A549 (cell line): ENCODE results near the gene PPFIA4. TPM values are rescaled to one million over a fixed set of nuclear protein-coding genes. Genes with fewer than 3 reads are reported as not detected.
"Not testable (repeated sequence)": the region's sequence is repeated elsewhere in the genome, so short reads cannot be mapped to it uniquely, and the experiment has no call there.

Experiments
- ATAC-seq, 2 experiments: fragments of 200-7000 bp in 1 of 2; fragments of >200 bp in 1 of 2; cut with Nextera tagmentation in 1 of 2; cut with Tn5 transposase in 1 of 2; 3 replicates each; pipeline versions ENCODE4 v1.8.0 to v1.9.1; 2018 to 2020; ENCODE audit warnings: mild to moderate bottlenecking in 1 of 2, moderate library complexity in 1 of 2
- CTCF ChIA-PET: fragments of 300-600 bp; sonication (Branson Sonifier 250); formaldehyde crosslinking; extraction: SDS; loops from one replicate; lab custom pipeline; 2021; ENCODE audit warnings: antibody characterized with exemption, inconsistent platforms; lab: Yijun Ruan, JAX
- POLR2A ChIA-PET: fragments of 350-600 bp; formaldehyde crosslinking; extraction: SDS; loops from one replicate; lab custom pipeline; 2021; ENCODE audit warnings: antibody characterized with exemption, inconsistent platforms; lab: Yijun Ruan, JAX
- DNase-seq, 2 experiments: peaks; one replicate each; pipeline versions ENCODE4 v3.0.0 to v3.0.0-alpha.2; 2011 to 2016; ENCODE audit warnings: low read depth in 1 of 2, low spot score in 1 of 2
- FAIRE-seq: peaks from 2 replicates; lab custom pipeline; 2011; peaks lifted over from hg19 to GRCh38; lab: Jason Lieb, UNC
- H3K27ac ChIP-seq, 2 experiments: fragments of >200 bp; sonication (Bioruptor Twin); formaldehyde crosslinking; 3 replicates each; pipeline ENCODE4 v1.5.1; 2016 to 2017
- H3K4me1 ChIP-seq: fragments of >200 bp; sonication (Bioruptor Twin); formaldehyde crosslinking; 3 replicates; pipeline ENCODE4 v1.6.1; 2016
- H3K4me2 ChIP-seq: fragments of >200 bp; sonication (Bioruptor Twin); formaldehyde crosslinking; 3 replicates; pipeline ENCODE4 v1.6.1; 2016
- H3K4me3 ChIP-seq: fragments of >200 bp; sonication (Bioruptor Twin); formaldehyde crosslinking; 3 replicates; pipeline ENCODE4 v1.5.1; 2016
- H3K9me3 ChIP-seq: fragments of >200 bp; sonication (Bioruptor Twin); formaldehyde crosslinking; 3 replicates; pipeline ENCODE4 v1.6.1; 2016
- BHLHE40 ChIP-seq: IDR thresholded peaks from 2 replicates; pipeline ENCODE4 v1.6.1; 2012; ENCODE audit warnings: low read depth, low read length, inconsistent platforms
- CBX2 ChIP-seq: fragments of 200-600 bp; sonication (generic); IDR thresholded peaks from 2 replicates; pipeline ENCODE4 v1.6.1; 2016; ENCODE audit warnings: low read depth, mild to moderate bottlenecking, borderline replicate concordance
- CTCF ChIP-seq: fragments of >200 bp; sonication (Bioruptor Twin); formaldehyde crosslinking; IDR thresholded peaks from 3 replicates; pipeline ENCODE4 v1.5.1; 2016
- EP300 ChIP-seq, 2 experiments: fragments of >200 bp; sonication (Bioruptor Twin); formaldehyde crosslinking; IDR thresholded peaks; 2 replicates in 1 of 2; 3 replicates in 1 of 2; pipeline ENCODE4 v1.6.1; 2016 to 2017
- GATA3 ChIP-seq: IDR thresholded peaks from 2 replicates; pipeline ENCODE4 v1.6.1; 2012; ENCODE audit warnings: borderline replicate concordance
- HEYL ChIP-seq: fragments of 250-450 bp; sonication (Bioruptor Pico); IDR thresholded peaks from 2 replicates; pipeline ENCODE4 v1.8.0; 2021; ENCODE audit warnings: mild to moderate bottlenecking, moderate library complexity
- HOXB5 ChIP-seq: fragments of 250-450 bp; sonication (Bioruptor Pico); IDR thresholded peaks from 2 replicates; pipeline ENCODE4 v1.5.0; 2020; ENCODE audit warnings: mild to moderate bottlenecking, moderate library complexity
- MAFK ChIP-seq: fragments of 450-650 bp; IDR thresholded peaks from 2 replicates; pipeline ENCODE4 v1.6.1; 2014; ENCODE audit not compliant: partially characterized antibody
- MYC ChIP-seq: IDR thresholded peaks from 2 replicates; pipeline ENCODE4 v1.6.1; 2012; ENCODE audit warnings: mild to moderate bottlenecking, inconsistent platforms, low read length, improper control_type of control experiment, borderline replicate concordance
- NFE2L2 ChIP-seq: fragments of 150-350 bp; conservative IDR thresholded peaks from 2 replicates; pipeline ENCODE4 v1.6.1; 2014; ENCODE audit warnings: low read length
- NR3C1 ChIP-seq: fragments of >200 bp; sonication (Bioruptor Twin); formaldehyde crosslinking; IDR thresholded peaks from 3 replicates; pipeline ENCODE4 v1.6.1; 2017
- RCOR1 ChIP-seq: fragments of 150-350 bp; IDR thresholded peaks from 2 replicates; pipeline ENCODE4 v1.6.1; 2014; ENCODE audit warnings: antibody characterized with exemption, low read length, low read depth
- SREBF2 ChIP-seq: fragments of 450-650 bp; IDR thresholded peaks from 2 replicates; pipeline ENCODE4 v1.6.1; 2014; ENCODE audit warnings: mild to moderate bottlenecking, moderate library complexity
- TFCP2L1 ChIP-seq: fragments of 250-450 bp; sonication (Bioruptor Pico); IDR thresholded peaks from 2 replicates; pipeline ENCODE4 v1.5.0; 2021; ENCODE audit warnings: mild to moderate bottlenecking
- ZFP36 ChIP-seq: fragments of 450-650 bp; IDR thresholded peaks from 2 replicates; pipeline ENCODE4 v1.6.1; 2014; ENCODE audit warnings: borderline replicate concordance; ENCODE audit not compliant: partially characterized antibody
- WGBS: methylation state at CpG from one replicate; pipeline ENCODE4 v1.1.6; 2017; ENCODE audit errors: missing lambda C conversion rate; 5-methylcytosine and 5-hydroxymethylcytosine counted together
- polyA plus RNA-seq, 4 experiments: library from polyadenylated mRNA; depleted of rRNA in 3 of 4; stranded (reverse); fragments of >200 nt; fragmentation: RNase III in 1 of 4; extraction: RNeasy Plus Mini Kit Qiagen cat#74134 plus additional on column Dnase treatment in 1 of 4; gene quantifications; 2 replicates in 3 of 4; 3 replicates in 1 of 4; pipeline ENCODE4 v1.2.3, GENCODE V29; 2011 to 2017
- TF ChIP-seq, protein P1 (sequence below): IDR thresholded peaks from 2 replicates; pipeline ENCODE4 v1.6.1; 2012
- TF ChIP-seq, protein P2 (sequence below): fragments of 450-650 bp; IDR thresholded peaks from 2 replicates; pipeline ENCODE4 v1.6.1; 2014; ENCODE audit warnings: antibody characterized with exemption
- TF ChIP-seq, protein P3 (sequence below): fragments of 200-600 bp; sonication (generic); IDR thresholded peaks from 2 replicates; pipeline ENCODE4 v1.6.1; 2016; ENCODE audit warnings: antibody characterized with exemption, mild to moderate bottlenecking, moderate library complexity

Gene PPFIA4
- polyA plus RNA-seq, 2 of the 4 experiments (the other 2 are of a cell fraction), result 0.47 to 0.63 TPM

DNA sequence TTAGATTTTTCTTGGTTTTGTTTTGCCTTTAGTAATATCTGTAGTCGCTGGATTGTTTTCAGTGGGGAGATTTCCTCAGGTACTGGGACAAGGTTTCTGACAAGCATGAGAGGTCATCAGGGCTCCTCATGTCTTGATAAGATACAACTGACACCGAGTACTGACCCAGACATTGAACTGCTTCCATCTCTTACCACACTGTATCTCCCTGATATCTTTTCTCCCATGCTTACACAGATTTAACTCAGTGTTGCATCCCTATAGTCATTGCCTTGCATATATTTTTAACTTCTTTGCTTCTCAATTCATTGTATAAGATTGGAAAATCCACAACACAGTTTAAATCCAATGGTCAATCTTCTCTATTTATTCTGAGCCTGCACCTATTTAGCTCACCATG lies 46.8 kb upstream of the PPFIA4 start:
- Histone ChIP-seq H3K27ac (no peak overlapping the region), H3K4me3 (no peak overlapping the region), H3K9me3 (no peaks in the 10 kb centered on the region), H3K4me1 (no peaks in the 10 kb centered on the region), H3K4me2 (no peak overlapping the region)
- DNase-seq, result no peak
- WGBS, result 16% methylated on average over 2 of the region's 2 CpGs
- ChIA-PET POLR2A (no interaction called here), CTCF (interaction anchor here (1.1 to 1.3 kb wide), 3 partner anchors 9 to 19 kb away, joined by 3 to 6 read pairs (median 4); no protein-coding TSS in a partner anchor)
- no peak for ATAC-seq
- no peak for FAIRE-seq
- TF ChIP-seq, protein P1, sequence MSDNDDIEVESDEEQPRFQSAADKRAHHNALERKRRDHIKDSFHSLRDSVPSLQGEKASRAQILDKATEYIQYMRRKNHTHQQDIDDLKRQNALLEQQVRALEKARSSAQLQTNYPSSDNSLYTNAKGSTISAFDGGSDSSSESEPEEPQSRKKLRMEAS, result no peak
- TF ChIP-seq RCOR1, result no peak

GRCh38 chr1:202981939-202982338 lies 44.4 kb upstream of the PPFIA4 start:
- POLR2A ChIA-PET, result no interaction called here
- no peak for FAIRE-seq
- no peak overlapping the region for H3K4me3 ChIP-seq
- no peak for ATAC-seq
- no peaks in the 10 kb centered on the region for H3K9me3 ChIP-seq
- 69% methylated on average over 2 of the region's 2 CpGs for WGBS
- no peak overlapping the region for H3K4me2 ChIP-seq
- TF ChIP-seq CBX2, result no peak
- TF ChIP-seq TFCP2L1 (CRISPR knock-in tag), result no peak
- no peak for TF ChIP-seq EP300 (IDR thresholded peaks at IDR 0.05)
- TF ChIP-seq MAFK, result no peak
- TF ChIP-seq ZFP36, result no peak
- TF ChIP-seq HOXB5, result no peak
- no peak for TF ChIP-seq GATA3
- TF ChIP-seq, protein P2, sequence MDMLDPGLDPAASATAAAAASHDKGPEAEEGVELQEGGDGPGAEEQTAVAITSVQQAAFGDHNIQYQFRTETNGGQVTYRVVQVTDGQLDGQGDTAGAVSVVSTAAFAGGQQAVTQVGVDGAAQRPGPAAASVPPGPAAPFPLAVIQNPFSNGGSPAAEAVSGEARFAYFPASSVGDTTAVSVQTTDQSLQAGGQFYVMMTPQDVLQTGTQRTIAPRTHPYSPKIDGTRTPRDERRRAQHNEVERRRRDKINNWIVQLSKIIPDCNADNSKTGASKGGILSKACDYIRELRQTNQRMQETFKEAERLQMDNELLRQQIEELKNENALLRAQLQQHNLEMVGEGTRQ, result no peak
- no peak for TF ChIP-seq MYC
- no peak for DNase-seq
- H3K27ac ChIP-seq, result no peak overlapping the region
- no peaks in the 10 kb centered on the region for H3K4me1 ChIP-seq
- CTCF ChIA-PET, result interaction anchor here (0.8 to 1.1 kb wide), 3 partner anchors 11 to 281 kb away, joined by 3 to 4 read pairs (median 4); no protein-coding TSS in a partner anchor

DNA sequence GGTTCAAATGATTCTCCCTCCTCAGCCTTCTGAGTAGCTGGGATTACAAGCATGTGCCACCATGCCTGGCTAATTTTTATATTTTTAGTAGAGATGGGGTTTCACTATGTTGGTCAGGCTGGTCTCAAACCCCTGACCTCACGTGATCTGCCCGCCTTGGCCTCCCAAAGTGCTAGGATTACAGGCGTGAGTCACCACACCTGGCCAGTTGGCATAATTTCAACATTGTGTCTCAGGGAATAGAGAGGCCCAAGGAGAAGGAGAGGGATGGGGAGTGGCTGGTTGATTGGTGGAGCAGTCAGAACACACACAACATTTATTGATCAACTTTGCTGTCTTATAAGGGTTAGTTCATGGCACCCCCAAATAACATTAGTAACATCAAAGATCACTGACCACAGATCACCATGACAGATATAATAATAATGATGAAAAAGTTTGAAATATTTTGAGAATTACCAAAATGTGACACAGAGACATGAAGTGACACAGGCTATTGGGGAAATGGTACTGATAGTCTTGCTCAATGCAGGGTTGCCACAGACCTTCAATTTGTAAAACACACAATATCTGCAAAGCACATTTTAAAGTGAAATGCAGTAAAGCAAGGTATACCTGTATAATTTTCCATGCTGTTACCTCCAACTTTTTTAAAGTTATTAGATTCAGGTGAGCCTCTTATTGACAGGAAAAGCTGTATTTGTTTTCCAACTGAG lies 43.4 kb upstream of the PPFIA4 start:
- Histone ChIP-seq H3K27ac (no peak overlapping the region), H3K4me1 (no peaks in the 10 kb centered on the region), H3K4me3 (no peak overlapping the region), H3K4me2 (no peak overlapping the region), H3K9me3 (no peaks in the 10 kb centered on the region)
- WGBS, result 62% methylated on average over 3 of the region's 3 CpGs
- TF ChIP-seq CTCF, result no peak
- TF ChIP-seq ZFP36, result no peak
- TF ChIP-seq HEYL, result no peak
- no peak for TF ChIP-seq BHLHE40
- TF ChIP-seq NFE2L2, result no peak
- no peak for TF ChIP-seq SREBF2
- TF ChIP-seq, protein P3, sequence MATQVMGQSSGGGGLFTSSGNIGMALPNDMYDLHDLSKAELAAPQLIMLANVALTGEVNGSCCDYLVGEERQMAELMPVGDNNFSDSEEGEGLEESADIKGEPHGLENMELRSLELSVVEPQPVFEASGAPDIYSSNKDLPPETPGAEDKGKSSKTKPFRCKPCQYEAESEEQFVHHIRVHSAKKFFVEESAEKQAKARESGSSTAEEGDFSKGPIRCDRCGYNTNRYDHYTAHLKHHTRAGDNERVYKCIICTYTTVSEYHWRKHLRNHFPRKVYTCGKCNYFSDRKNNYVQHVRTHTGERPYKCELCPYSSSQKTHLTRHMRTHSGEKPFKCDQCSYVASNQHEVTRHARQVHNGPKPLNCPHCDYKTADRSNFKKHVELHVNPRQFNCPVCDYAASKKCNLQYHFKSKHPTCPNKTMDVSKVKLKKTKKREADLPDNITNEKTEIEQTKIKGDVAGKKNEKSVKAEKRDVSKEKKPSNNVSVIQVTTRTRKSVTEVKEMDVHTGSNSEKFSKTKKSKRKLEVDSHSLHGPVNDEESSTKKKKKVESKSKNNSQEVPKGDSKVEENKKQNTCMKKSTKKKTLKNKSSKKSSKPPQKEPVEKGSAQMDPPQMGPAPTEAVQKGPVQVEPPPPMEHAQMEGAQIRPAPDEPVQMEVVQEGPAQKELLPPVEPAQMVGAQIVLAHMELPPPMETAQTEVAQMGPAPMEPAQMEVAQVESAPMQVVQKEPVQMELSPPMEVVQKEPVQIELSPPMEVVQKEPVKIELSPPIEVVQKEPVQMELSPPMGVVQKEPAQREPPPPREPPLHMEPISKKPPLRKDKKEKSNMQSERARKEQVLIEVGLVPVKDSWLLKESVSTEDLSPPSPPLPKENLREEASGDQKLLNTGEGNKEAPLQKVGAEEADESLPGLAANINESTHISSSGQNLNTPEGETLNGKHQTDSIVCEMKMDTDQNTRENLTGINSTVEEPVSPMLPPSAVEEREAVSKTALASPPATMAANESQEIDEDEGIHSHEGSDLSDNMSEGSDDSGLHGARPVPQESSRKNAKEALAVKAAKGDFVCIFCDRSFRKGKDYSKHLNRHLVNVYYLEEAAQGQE, result no peak
- no peak for TF ChIP-seq NR3C1
- ATAC-seq (no peak), FAIRE-seq (no peak), DNase-seq (no peak)
- POLR2A ChIA-PET, result no interaction called here
- CTCF ChIA-PET, result interaction anchor here (1.0 to 1.5 kb wide), 2 partner anchors 16 to 56 kb away, joined by 4 to 5 read pairs; partner anchors contain the start of gene KLHL12

GRCh38 chr1:202986120-202986519 lies 40.2 kb upstream of the PPFIA4 start:
- ATAC-seq, FAIRE-seq, H3K4me1 ChIP-seq: not testable (repeated sequence)

More at GRCh38 chr1:202986120-202986519, 40.2 kb upstream of the PPFIA4 start:
- H3K9me3 ChIP-seq, H3K4me2 ChIP-seq, H3K4me3 ChIP-seq, DNase-seq, POLR2A ChIA-PET, H3K27ac ChIP-seq: not testable (repeated sequence)
- 39% methylated on average over 9 of the region's 9 CpGs for WGBS
- CTCF ChIA-PET, result interaction anchor here (0.7 to 3.3 kb wide), 2 partner anchors 12 to 76 kb away, joined by 3 to 28 read pairs; no protein-coding TSS in a partner anchor
